GM21619 (cell line): ENCODE data around the gene GJB3.
"Not testable (repeated sequence)": the region's sequence is repeated elsewhere in the genome, so short reads cannot be mapped to it uniquely, and the experiment has no call there.

Source experiments
- ATAC-seq: cut with Tn5 transposase; IDR thresholded peaks from one replicate; pipeline ENCODE4 v1.9.1; 2021; ENCODE audit not compliant: unreplicated experiment

GJB3 gene

GRCh38 chr1:34759503-34760357 lies 21.3 kb upstream of the GJB3 start, which contains the start of gene GJB4:
TSS of gene GJB4 (plus strand) at chr1:34759740. CDS start at chr1:34761255, 1,515 bp downstream.
- ATAC-seq: no peak

- ATAC-seq: no peak
Measured at GRCh38 chr1:34761176-34761761, 19.7 kb upstream of the GJB3 start.

GRCh38 chr1:34761776-34762307 lies 19.2 kb upstream of the GJB3 start:
- no peak for ATAC-seq

GRCh38 chr1:34762474-34763141 lies 18.4 kb upstream of the GJB3 start:
- ATAC-seq: no peak

- ATAC-seq: no peak
Measured at GRCh38 chr1:34763142-34763781, 17.8 kb upstream of the GJB3 start.

- ATAC-seq: no peak
Measured at GRCh38 chr1:34768856-34769255, 12.2 kb upstream of the GJB3 start.

GRCh38 chr1:34770891-34771504 lies 10.0 kb upstream of the GJB3 start:
- no peak for ATAC-seq

- no peak for ATAC-seq
Measured at GRCh38 chr1:34771573-34772371, 9.2 kb upstream of the GJB3 start.

- ATAC-seq: not testable (repeated sequence)
Measured at GRCh38 chr1:34773114-34773513, 7.9 kb upstream of the GJB3 start.

GRCh38 chr1:34774957-34775356 lies 6.1 kb upstream of the GJB3 start:
- ATAC-seq: no peak

- no peak for ATAC-seq
Measured at GRCh38 chr1:34776911-34777310, 4.1 kb upstream of the GJB3 start.

- ATAC-seq: no peak
Measured at GRCh38 chr1:34777519-34778321, 3.3 kb upstream of the GJB3 start.

- no peak for ATAC-seq
Measured at GRCh38 chr1:34778381-34778780, 2.6 kb upstream of the GJB3 start.

- no peak for ATAC-seq
Measured at GRCh38 chr1:34779005-34779404, 2.0 kb upstream of the GJB3 start.

GRCh38 chr1:34779526-34779925 lies 1.5 kb upstream of the GJB3 start:
- ATAC-seq: no peak

- ATAC-seq: no peak
Measured at GRCh38 chr1:34779962-34780361, 1.1 kb upstream of the GJB3 start.

- ATAC-seq: no peak
Measured at GRCh38 chr1:34780528-34780927, 486 bp upstream of the GJB3 start.

GRCh38 chr1:34781844-34782391 lies 904 bp downstream of the GJB3 start:
- no peak for ATAC-seq

- no peak for ATAC-seq
Measured at GRCh38 chr1:34784751-34785221, 3.8 kb downstream of the GJB3 start.
